ENCODE results near the gene NKX6-1.

The NKX6-1 gene

GRCh38 chr4:84477738-84478137, 21.4 kb downstream of the NKX6-1 start:
- no peak for DNase-seq (ENCODE audit: low read depth in 2 of 2)

- no peak for DNase-seq (ENCODE audit: low read depth in 2 of 2)
These were observed 25.0 kb downstream of the NKX6-1 start for GRCh38 chr4:84474107-84474506.

- no peak for DNase-seq (ENCODE audit: low read depth in 2 of 2)
These were observed 26.9 kb downstream of the NKX6-1 start for GRCh38 chr4:84472154-84472553.

- no peak for DNase-seq (ENCODE audit: low read depth in 2 of 2)
These were observed 28.8 kb downstream of the NKX6-1 start for GRCh38 chr4:84470204-84470785.

- no peak for DNase-seq (ENCODE audit: low read depth in 2 of 2)
These were observed 31.5 kb downstream of the NKX6-1 start for GRCh38 chr4:84467601-84468000.

- no peak for DNase-seq (ENCODE audit: low read depth in 2 of 2)
These were observed 39.3 kb downstream of the NKX6-1 start for GRCh38 chr4:84459783-84460182.

GRCh38 chr4:84456157-84456556, 42.9 kb downstream of the NKX6-1 start:
- DNase-seq (ENCODE audit: low read depth in 2 of 2) = no peak

GRCh38 chr4:84455697-84456096, 43.4 kb downstream of the NKX6-1 start:
- no peak for DNase-seq (ENCODE audit: low read depth in 2 of 2)

GRCh38 chr4:84451546-84451945, 47.5 kb downstream of the NKX6-1 start:
- DNase-seq (ENCODE audit: low read depth in 2 of 2) = no peak

GRCh38 chr4:84443523-84443922, 55.6 kb downstream of the NKX6-1 start:
- no peak for DNase-seq (ENCODE audit: low read depth in 2 of 2)

GRCh38 chr4:84442778-84443177, 56.3 kb downstream of the NKX6-1 start:
- DNase-seq (ENCODE audit: low read depth in 2 of 2) = no peak

All from stimulated activated CD8-positive, alpha-beta memory T cell treated with anti-CD3 and anti-CD28 coated beads, Interleukin-2, amount 100 ng/mL, for 1 hour (primary cell).